Subcutaneous adipose tissue (tissue), 4 donors: ENCODE data around the gene KCTD11. TPM values are rescaled to one million over a fixed set of nuclear protein-coding genes. Genes with fewer than 3 reads are reported as not detected.

Experiments used
- total RNA-seq, 4 donors: library from RNA; depleted of rRNA; stranded (reverse); fragments of >200 nt; gene quantifications; one replicate each; pipeline ENCODE4 v1.1.0, GENCODE V29; 2016
- TF ChIP-seq, protein P1 (sequence below): fragments of 450-650 bp; IDR thresholded peaks from one replicate; pipeline ENCODE4 v1.5.1; 2016; ENCODE audit warnings: low read depth, mild to moderate bottlenecking, control low read depth, antibody characterized with exemption, moderate library complexity

The KCTD11 gene
- total RNA-seq, 4 donors from 2014 or later, result 4.9 to 13.8 (median 7.2) TPM

- TF ChIP-seq, protein P1, sequence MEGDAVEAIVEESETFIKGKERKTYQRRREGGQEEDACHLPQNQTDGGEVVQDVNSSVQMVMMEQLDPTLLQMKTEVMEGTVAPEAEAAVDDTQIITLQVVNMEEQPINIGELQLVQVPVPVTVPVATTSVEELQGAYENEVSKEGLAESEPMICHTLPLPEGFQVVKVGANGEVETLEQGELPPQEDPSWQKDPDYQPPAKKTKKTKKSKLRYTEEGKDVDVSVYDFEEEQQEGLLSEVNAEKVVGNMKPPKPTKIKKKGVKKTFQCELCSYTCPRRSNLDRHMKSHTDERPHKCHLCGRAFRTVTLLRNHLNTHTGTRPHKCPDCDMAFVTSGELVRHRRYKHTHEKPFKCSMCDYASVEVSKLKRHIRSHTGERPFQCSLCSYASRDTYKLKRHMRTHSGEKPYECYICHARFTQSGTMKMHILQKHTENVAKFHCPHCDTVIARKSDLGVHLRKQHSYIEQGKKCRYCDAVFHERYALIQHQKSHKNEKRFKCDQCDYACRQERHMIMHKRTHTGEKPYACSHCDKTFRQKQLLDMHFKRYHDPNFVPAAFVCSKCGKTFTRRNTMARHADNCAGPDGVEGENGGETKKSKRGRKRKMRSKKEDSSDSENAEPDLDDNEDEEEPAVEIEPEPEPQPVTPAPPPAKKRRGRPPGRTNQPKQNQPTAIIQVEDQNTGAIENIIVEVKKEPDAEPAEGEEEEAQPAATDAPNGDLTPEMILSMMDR, result no peak
Observed at GRCh38 chr17:7330638-7331015, 21.3 kb upstream of the KCTD11 start.

- TF ChIP-seq, protein P1, result no peak
Observed at GRCh38 chr17:7332111-7332510, 19.9 kb upstream of the KCTD11 start.

- TF ChIP-seq, protein P1, result no peak
Observed at GRCh38 chr17:7334938-7335538, 16.9 kb upstream of the KCTD11 start.

GRCh38 chr17:7336240-7337175 is 15.5 kb upstream of the KCTD11 start, which contains the start of gene ACAP1:
TSS of gene ACAP1 (plus strand) at chr17:7336529. CDS start at chr17:7336735, 206 bp downstream.
- TF ChIP-seq, protein P1, result no peak

- TF ChIP-seq, protein P1, result no peak
Observed at GRCh38 chr17:7340179-7340578, 11.8 kb upstream of the KCTD11 start.

DNA sequence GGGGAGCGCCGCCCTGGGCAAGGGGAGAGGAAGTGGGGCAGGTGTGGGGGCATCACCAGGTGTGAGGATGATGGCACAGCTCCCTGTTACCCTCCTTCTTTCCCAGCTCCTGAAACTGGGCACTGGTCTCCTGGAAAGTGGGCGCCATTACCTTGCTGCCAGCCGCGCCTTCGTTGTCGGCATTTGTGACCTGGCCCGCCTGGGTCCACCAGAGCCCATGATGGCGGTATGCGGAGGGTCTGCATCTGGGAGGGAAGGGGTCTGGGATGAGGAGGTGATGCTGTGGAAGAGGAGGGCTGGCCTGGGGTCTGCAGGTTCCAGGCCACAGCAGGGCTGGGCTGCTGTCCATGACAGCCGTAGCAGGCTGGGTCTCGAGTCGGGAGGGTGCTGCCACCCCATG is 10.1 kb upstream of the KCTD11 start:
- TF ChIP-seq, protein P1, result no peak

DNA sequence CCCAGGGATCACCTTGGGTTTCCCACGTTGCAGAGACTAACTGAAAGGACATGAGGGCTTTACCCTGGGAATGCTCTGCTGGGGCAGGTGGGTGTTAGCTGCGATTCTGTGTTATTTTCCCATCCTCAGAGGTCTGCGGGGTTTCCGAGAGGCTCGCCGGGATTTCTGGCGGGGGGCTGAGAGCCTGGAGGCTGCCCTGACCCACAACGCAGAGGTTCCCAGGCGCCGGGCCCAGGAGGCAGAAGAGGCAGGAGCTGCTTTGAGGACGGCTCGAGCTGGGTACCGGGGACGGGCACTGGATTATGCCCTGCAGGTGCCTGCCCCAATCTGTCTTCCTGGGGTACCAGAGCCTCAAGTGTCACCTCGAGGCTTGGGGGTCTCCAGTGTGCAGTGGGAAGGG is 8.7 kb upstream of the KCTD11 start:
- TF ChIP-seq, protein P1, result no peak
